ENCODE measurements around the gene DAB2.

- TF ChIP-seq CTCF (optimal IDR thresholded peaks at IDR 0.05 in 1 of 3, IDR thresholded peaks at IDR 0.05 in 1 of 3, conservative IDR thresholded peaks at IDR 0.05 in 1 of 3; ENCODE audit: extremely low read depth in 1 of 3, insufficient read depth in 2 of 3, low read length in 3 of 3) (no peak), EZH2 (IDR thresholded peaks at IDR 0.05; ENCODE audit: low read length) (no peak)
These were observed 37.4 kb upstream of the DAB2 start for GRCh38 chr5:39462211-39462610.
